ENCODE data around the gene MKRN2OS. TPM values are rescaled to one million over a fixed set of nuclear protein-coding genes. Genes with fewer than 3 reads are reported as not detected.
A peak's percentile ranks its signal among the peaks of the same experiment; 100 is the strongest.

Gene MKRN2OS
- total RNA-seq, 1 donor from 2014 or later = not detected

- peak overlapping the region in 1 of 2 donors; percentile 16 for H3K27ac ChIP-seq
- H3K9me3 ChIP-seq = no peaks in the 10 kb centered on the region
- intact Hi-C loops (cut with DNase I) = no loop called here
- H3K4me1 ChIP-seq = no peaks in the 10 kb centered on the region
- H3K36me3 ChIP-seq = peaks cover 82 to 90% of the 10 kb centered on the region in 2 donors
- no peak for TF ChIP-seq CTCF (IDR thresholded peaks at IDR 0.05)
- H3K27me3 ChIP-seq = no peaks in the 10 kb centered on the region
- H3K4me3 ChIP-seq = no peak overlapping the region
- no peak for DNase-seq (ENCODE audit: low spot score in 2 of 2)
These were observed 43.0 kb upstream of the MKRN2OS start for GRCh38 chr3:12588039-12589009.

DNA sequence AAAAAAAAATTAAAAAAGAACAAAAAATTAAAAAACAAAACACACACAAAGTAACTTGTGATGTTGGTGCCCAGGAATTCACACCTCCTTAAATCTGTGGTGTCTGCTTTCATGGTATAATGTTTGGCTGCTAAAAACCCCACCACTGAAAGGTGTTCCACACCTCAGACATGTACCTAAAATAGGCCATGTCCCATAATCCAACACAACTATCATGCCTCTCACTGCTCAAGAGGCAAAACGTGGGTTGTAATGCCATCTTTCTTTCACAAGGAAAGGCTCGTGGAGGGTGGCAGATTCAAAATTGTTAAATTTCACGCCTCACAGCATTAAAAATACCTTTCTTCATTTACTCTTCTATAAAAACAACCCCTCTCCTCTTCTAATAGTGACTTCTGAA, 41.1 kb upstream of the MKRN2OS start:
- peaks cover 81 to 97% of the 10 kb centered on the region in 2 donors for H3K36me3 ChIP-seq

GRCh38 chr3:12585970-12586369, 40.7 kb upstream of the MKRN2OS start:
- Histone ChIP-seq H3K9me3 (no peaks in the 10 kb centered on the region), H3K27ac (no peak overlapping the region), H3K27me3 (no peaks in the 10 kb centered on the region), H3K4me3 (no peak overlapping the region), H3K4me1 (no peaks in the 10 kb centered on the region), H3K36me3 (peaks cover 80 to 97% of the 10 kb centered on the region in 2 donors)
- intact Hi-C loops (cut with DNase I) = no loop called here
- TF ChIP-seq CTCF (IDR thresholded peaks at IDR 0.05) = no peak
- no peak for DNase-seq (ENCODE audit: low spot score in 2 of 2)

More for the DNA sequence above, 41.1 kb upstream of the MKRN2OS start:
- no peaks in the 10 kb centered on the region for H3K27me3 ChIP-seq
- DNase-seq (ENCODE audit: low spot score in 2 of 2) = no peak
- no peak overlapping the region for H3K4me3 ChIP-seq
- no peaks in the 10 kb centered on the region for H3K9me3 ChIP-seq
- intact Hi-C loops (cut with DNase I) = no loop called here
- no peak overlapping the region for H3K27ac ChIP-seq
- H3K4me1 ChIP-seq = no peaks in the 10 kb centered on the region
- no peak for TF ChIP-seq CTCF (IDR thresholded peaks at IDR 0.05)

DNA sequence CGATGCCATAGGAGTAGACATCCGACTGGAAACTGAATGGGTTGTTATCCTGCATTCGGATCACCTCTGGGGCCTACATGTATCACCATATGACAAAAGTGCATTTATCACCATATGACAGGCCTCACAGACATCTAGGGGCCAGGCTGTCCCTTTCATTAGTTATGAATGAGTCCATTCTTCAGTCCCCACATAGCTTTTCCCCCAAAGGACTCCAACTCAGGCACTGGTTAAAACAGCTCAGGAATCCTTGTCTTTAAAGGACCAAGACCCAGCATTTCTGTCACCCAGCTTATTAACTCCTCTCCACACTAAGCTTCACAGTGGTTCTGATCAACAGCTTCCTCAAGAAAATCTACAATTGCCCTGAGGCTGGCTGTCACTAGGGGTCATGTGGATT, 39.9 kb upstream of the MKRN2OS start:
- Histone ChIP-seq H3K36me3 (peaks cover 78 to 97% of the 10 kb centered on the region in 2 donors), H3K27ac (no peak overlapping the region), H3K9me3 (no peaks in the 10 kb centered on the region), H3K27me3 (no peaks in the 10 kb centered on the region), H3K4me1 (no peaks in the 10 kb centered on the region), H3K4me3 (no peak overlapping the region)
- TF ChIP-seq CTCF (IDR thresholded peaks at IDR 0.05) = no peak
- no peak for DNase-seq (ENCODE audit: low spot score in 2 of 2)
- intact Hi-C loops (cut with DNase I) = no loop called here

GRCh38 chr3:12584083-12584482, 38.8 kb upstream of the MKRN2OS start:
- Histone ChIP-seq H3K36me3 (peaks cover 75 to 96% of the 10 kb centered on the region in 2 donors), H3K27me3 (no peaks in the 10 kb centered on the region), H3K9me3 (no peaks in the 10 kb centered on the region), H3K4me1 (peaks cover 0 to 2% of the 10 kb centered on the region in 2 donors), H3K27ac (no peak overlapping the region), H3K4me3 (no peak overlapping the region)
- TF ChIP-seq CTCF (IDR thresholded peaks at IDR 0.05) = no peak
- no peak for DNase-seq (ENCODE audit: low spot score in 2 of 2)
- intact Hi-C loops (cut with DNase I) = no loop called here

Data from ascending aorta (tissue), 2 donors.